ENCODE results near the gene DAPK2. TPM values are rescaled to one million over a fixed set of nuclear protein-coding genes. Genes with fewer than 3 reads are reported as not detected.
A peak's percentile ranks its signal among the peaks of the same experiment; 100 is the strongest.

DAPK2 gene

DNA sequence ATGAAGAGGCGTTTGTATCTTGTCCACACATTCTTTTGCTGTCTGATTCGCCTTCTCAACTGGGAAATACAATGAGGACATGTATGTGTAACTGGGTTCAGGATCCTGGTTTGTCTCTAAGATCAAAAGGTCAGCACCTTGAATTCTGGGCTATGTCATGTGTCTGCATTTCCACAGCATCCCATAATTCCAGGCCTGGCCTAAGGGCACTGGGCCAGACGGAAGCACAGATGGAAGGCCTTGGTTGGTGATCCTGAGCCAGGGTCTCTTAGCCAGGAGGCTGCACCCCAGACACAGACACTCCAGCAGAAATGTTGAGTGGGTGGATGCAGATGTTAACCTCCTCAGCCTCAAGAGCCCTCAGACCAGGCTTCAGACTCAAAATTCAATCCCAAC is 188.8 kb downstream of the DAPK2 start:
- Histone ChIP-seq H3K79me1 (replicated peaks; ENCODE audit: low read length, poor library complexity, severe bottlenecking) (no peaks in the 10 kb centered on the region), H3K4ac (ENCODE audit: low read depth in 1 of 2, low read length in 2 of 2) (no peak overlapping the region), H3K4me1 (ENCODE audit: control insufficient read depth, insufficient read depth, low read depth, low read length) (peaks cover 2% of the 10 kb centered on the region), H3K9ac (ENCODE audit: low read length) (peak overlapping the region; percentile 0), H4K91ac (ENCODE audit: low read length) (peak overlapping the region; percentile 29), H2BK5ac (ENCODE audit: low read depth, low read length, poor library complexity, severe bottlenecking) (no peak overlapping the region), H3K27ac (ENCODE audit: low read length, poor library complexity, severe bottlenecking) (no peak overlapping the region), H2BK15ac (ENCODE audit: low read depth, poor library complexity, severe bottlenecking) (no peak overlapping the region), H2AFZ (ENCODE audit: low read depth, low read length) (no peak overlapping the region), H3K18ac (ENCODE audit: low read depth in 1 of 2, low read length in 2 of 2) (no peak overlapping the region), H2BK120ac (ENCODE audit: low read depth, low read length) (no peak overlapping the region), H4K8ac (ENCODE audit: low read length) (peak overlapping the region; percentile 32), H3K9me3 (ENCODE audit: control insufficient read depth, low read length) (no peaks in the 10 kb centered on the region), H3K14ac (ENCODE audit: low read length in 2 of 2) (no peak overlapping the region), H3K27me3 (ENCODE audit: control insufficient read depth in 1 of 2, insufficient read depth in 1 of 2, low read length in 2 of 2) (peaks cover 5 to 6% of the 10 kb centered on the region in 2 experiments), H2AK5ac (ENCODE audit: low read length, severe bottlenecking) (no peak overlapping the region), H3K4me2 (ENCODE audit: low read length, poor library complexity, severe bottlenecking) (no peak overlapping the region), H3K4me3 (ENCODE audit: insufficient read depth in 1 of 2, low read depth in 1 of 2, low read length in 2 of 2) (no peak overlapping the region), H3K36me3 (ENCODE audit: control insufficient read depth in 1 of 2, insufficient read depth in 2 of 2, low read depth in 1 of 2, low read length in 2 of 2) (no peaks in the 10 kb centered on the region), H2BK12ac (ENCODE audit: low read length in 2 of 2) (no peak overlapping the region), H3K23ac (ENCODE audit: low read length in 2 of 2) (no peak overlapping the region)
- WGBS = 66% methylated on average over 3 of the region's 3 CpGs
- DNase-seq = no peak

Small RNAs within 50 kb of the gene (small RNA-seq; reads per million reads assigned to genes)
- gene AC015914.2 (ENCODE audit: low read depth) (not detected), gene MIR422A (ENCODE audit: low read depth) (not detected)
